Thoracic aorta (tissue), 2 donors: ENCODE data around the gene OTUD1. TPM values are rescaled to one million over a fixed set of nuclear protein-coding genes. Genes with fewer than 3 reads are reported as not detected.

Experiments used
- ATAC-seq: fragments of 150-250 bp; one replicate; pipeline ENCODE4 v1.8.0; 2017; ENCODE audit warnings: low read depth; ENCODE audit not compliant: insufficient number of reproducible peaks, low FRiP score
- DNase-seq: peaks from one replicate; pipeline ENCODE4 v3.0.0-alpha.2; 2020; ENCODE audit warnings: low spot score
- H3K27ac ChIP-seq, 2 donors: fragments of 200-600 bp; sonication (generic); 1 replicate in 1 of 2; 2 replicates in 1 of 2; pipeline ENCODE4 v1.5.1; 2016; ENCODE audit warnings: mild to moderate bottlenecking in 2 of 2, moderate library complexity in 2 of 2
- H3K27me3 ChIP-seq: fragments of 200-600 bp; sonication (generic); replicated peaks from 2 replicates; pipeline ENCODE4 v1.6.0; 2016; ENCODE audit warnings: mild to moderate bottlenecking; ENCODE audit not compliant: insufficient read depth
- H3K36me3 ChIP-seq: fragments of 200-600 bp; sonication (generic); one replicate; pipeline ENCODE4 v1.5.1; 2016
- H3K4me1 ChIP-seq, 2 donors: fragments of 200-600 bp; sonication (generic); 1 replicate in 1 of 2; 2 replicates in 1 of 2; pipeline versions ENCODE4 v1.5.1 to v1.6.0; 2016; ENCODE audit warnings: low read depth in 2 of 2, mild to moderate bottlenecking in 1 of 2; ENCODE audit not compliant: control insufficient read depth in 1 of 2
- H3K4me3 ChIP-seq: fragments of 200-600 bp; sonication (generic); 2 replicates; pipeline ENCODE4 v1.5.1; 2016; ENCODE audit warnings: mild to moderate bottlenecking
- H3K9me3 ChIP-seq: fragments of 200-600 bp; sonication (generic); 2 replicates; pipeline ENCODE4 v1.5.1; 2016
- CTCF ChIP-seq: fragments of 200-600 bp; sonication (generic); IDR thresholded peaks from one replicate; pipeline ENCODE4 v1.5.1; 2019; ENCODE audit warnings: antibody characterized with exemption
- total RNA-seq, 2 donors: library from RNA; depleted of rRNA; stranded (reverse); fragments of >200 nt; gene quantifications; one replicate each; pipeline versions ENCODE4 v1.1.0 to v1.2.3, GENCODE V29; 2016

Gene OTUD1
- total RNA-seq, 2 donors from 2014 or later, result 13.3 to 17.3 TPM

DNA sequence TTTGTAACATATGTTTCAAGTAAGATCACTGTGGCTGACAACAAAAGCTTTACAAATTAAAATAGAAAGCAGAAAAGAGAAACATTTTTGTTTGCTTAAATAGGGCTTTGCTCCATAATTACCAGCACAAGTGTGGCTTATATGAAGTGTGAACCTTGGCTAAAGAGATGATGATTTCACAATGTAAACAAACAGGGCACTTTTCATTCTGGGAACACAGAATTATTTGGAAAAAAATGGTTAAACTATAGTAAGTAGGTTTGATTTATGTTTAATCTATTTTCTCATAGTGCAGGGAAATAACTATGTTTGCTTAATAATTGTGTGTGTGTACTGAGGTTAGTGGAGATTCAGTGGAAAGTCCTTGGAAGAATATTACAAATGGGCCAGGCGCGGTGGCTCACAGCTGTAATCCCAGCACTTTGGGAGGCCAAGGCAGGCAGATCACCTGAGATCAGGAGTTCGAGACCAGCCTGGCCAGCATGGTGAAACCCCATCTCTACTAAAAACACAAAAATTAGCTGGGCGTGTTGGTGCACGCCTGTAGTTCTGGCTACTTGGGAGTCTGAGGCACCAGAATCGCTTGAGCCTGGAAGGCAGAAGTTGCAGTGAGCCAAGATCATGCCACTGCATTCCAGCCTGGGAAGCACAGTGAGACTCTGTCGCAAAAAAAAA lies 19.1 kb upstream of the OTUD1 start:
- H3K27ac ChIP-seq, result no peak overlapping the region
- no peaks in the 10 kb centered on the region for H3K4me1 ChIP-seq
- DNase-seq (no peak), ATAC-seq (no peak)
- no peaks in the 10 kb centered on the region for H3K36me3 ChIP-seq
- no peak for TF ChIP-seq CTCF
- no peak overlapping the region for H3K4me3 ChIP-seq
- H3K9me3 ChIP-seq, result no peaks in the 10 kb centered on the region
- no peaks in the 10 kb centered on the region for H3K27me3 ChIP-seq

- DNase-seq, result no peak
- no peak overlapping the region for H3K4me3 ChIP-seq
- H3K27ac ChIP-seq, result no peak overlapping the region
- no peaks in the 10 kb centered on the region for H3K4me1 ChIP-seq
- H3K36me3 ChIP-seq, result no peaks in the 10 kb centered on the region
- no peaks in the 10 kb centered on the region for H3K9me3 ChIP-seq
- no peaks in the 10 kb centered on the region for H3K27me3 ChIP-seq
- no peak for TF ChIP-seq CTCF
- ATAC-seq, result no peak
Measured at GRCh38 chr10:23421397-23421796, 17.5 kb upstream of the OTUD1 start.

DNA sequence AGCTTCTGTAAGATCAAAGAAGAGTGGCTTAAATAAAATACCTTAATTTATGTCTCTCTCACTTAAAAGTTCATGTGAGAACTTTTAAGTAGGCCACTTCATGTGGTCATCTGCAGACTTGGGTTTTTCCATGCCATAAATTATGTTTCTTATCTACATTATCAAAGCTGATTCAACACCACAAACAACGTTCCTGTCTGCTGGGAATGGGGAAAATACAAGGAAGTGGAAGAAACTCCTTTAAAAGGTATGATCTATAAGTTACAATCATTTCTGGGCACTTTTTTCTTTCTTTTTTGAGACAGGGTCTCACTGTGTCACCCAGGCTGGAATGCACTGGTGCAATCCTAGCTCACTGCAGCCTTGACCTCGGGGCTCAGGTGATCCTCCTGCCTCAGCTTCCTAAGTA lies 16.9 kb upstream of the OTUD1 start:
- Histone ChIP-seq H3K4me3 (no peak overlapping the region), H3K9me3 (no peaks in the 10 kb centered on the region), H3K27ac (no peak overlapping the region), H3K36me3 (no peaks in the 10 kb centered on the region), H3K4me1 (no peaks in the 10 kb centered on the region), H3K27me3 (no peaks in the 10 kb centered on the region)
- DNase-seq (no peak), ATAC-seq (no peak)
- no peak for TF ChIP-seq CTCF

GRCh38 chr10:23432166-23432565 lies 6.7 kb upstream of the OTUD1 start:
- TF ChIP-seq CTCF, result no peak
- no peaks in the 10 kb centered on the region for H3K9me3 ChIP-seq
- H3K4me3 ChIP-seq, result no peak overlapping the region
- H3K27ac ChIP-seq, result no peak overlapping the region
- no peaks in the 10 kb centered on the region for H3K36me3 ChIP-seq
- ATAC-seq (no peak), DNase-seq (no peak)
- no peaks in the 10 kb centered on the region for H3K4me1 ChIP-seq
- H3K27me3 ChIP-seq, result no peaks in the 10 kb centered on the region

- DNase-seq (no peak), ATAC-seq (no peak)
- H3K27me3 ChIP-seq, result no peaks in the 10 kb centered on the region
- no peaks in the 10 kb centered on the region for H3K36me3 ChIP-seq
- no peak for TF ChIP-seq CTCF
- no peak overlapping the region for H3K27ac ChIP-seq
- no peaks in the 10 kb centered on the region for H3K9me3 ChIP-seq
- no peaks in the 10 kb centered on the region for H3K4me1 ChIP-seq
- no peak overlapping the region for H3K4me3 ChIP-seq
Measured at GRCh38 chr10:23432639-23433038, 6.2 kb upstream of the OTUD1 start.
